Measurements from ENCODE around the gene RAB40C. TPM values are rescaled to one million over a fixed set of nuclear protein-coding genes. Genes with fewer than 3 reads are reported as not detected.

RAB40C gene
- total and polyA plus RNA-seq, 5 experiments from 2014 or later: 5.8 to 19.9 (median 14.6) TPM

DNA sequence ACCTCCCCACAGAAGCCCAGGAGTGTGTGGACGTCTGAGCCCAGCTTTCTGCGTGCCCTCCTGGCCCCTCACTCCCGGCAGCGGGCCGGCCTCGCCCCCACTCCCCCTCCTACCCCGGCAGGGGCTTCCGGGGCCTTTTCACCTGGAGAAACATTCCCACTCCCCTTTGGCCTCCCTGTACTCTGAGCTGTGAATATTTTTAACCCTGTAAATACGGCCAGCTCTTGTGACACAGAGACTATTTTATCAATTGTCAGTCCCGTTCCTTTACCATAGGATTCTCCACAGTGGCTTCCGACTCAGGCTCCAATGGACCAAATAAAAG lies 35.6 kb upstream of the RAB40C start:
- peaks cover 0 to 8% (median 3%) of the 10 kb centered on the region in 5 donors for H3K27me3 Mint-ChIP-seq
- peaks cover 0 to 3% (median 0%) of the 10 kb centered on the region in 3 donors for H3K36me3 Mint-ChIP-seq
- H3K4me1 Mint-ChIP-seq: no peaks in the 10 kb centered on the region
- no peak overlapping the region for H3K27ac Mint-ChIP-seq
- POLR2A ChIA-PET: no interaction called here
- no peaks in the 10 kb centered on the region for H3K9me3 Mint-ChIP-seq
- ATAC-seq: no peak
- no peak for DNase-seq
- H3K4me3 Mint-ChIP-seq: no peak overlapping the region

DNA sequence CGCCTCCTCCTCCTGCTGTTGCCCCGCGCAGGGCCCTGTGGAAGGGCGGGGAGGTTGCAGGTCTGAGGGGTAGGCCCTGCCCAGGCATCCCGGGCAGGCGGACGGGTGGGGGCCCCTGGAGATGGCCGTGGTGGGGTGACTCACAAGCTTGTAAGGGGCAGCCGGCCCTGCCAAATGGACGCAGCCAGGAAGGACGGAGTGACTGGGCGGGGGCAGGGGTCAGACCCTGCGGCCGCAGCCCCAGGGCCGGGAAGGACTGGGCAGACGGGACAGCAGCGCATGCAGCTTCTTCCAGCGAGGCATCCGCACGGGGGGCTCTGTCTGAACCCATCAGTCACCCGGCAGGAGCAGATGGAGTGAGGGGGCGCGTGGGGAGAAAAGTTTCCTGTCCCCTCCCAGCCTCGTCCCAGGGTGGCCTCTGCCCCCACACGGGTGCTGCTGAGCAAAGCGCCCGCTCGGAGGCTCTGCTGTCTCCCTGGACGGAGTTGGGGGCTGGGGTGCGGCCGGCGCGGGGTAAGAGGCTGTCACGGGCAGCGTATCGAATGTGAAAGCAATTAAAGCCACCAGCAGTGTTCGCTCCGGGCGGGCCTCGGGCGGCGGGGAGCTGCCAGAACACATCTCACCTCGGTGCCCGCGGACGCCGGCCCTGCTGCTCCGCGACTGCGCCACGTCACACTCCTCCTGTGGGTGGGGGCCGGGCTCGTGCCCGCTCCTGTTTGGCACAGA lies 35.1 kb upstream of the RAB40C start:
- H3K27me3 Mint-ChIP-seq: peaks cover 0 to 8% (median 3%) of the 10 kb centered on the region in 5 donors
- no peak for ATAC-seq
- no peak for DNase-seq
- H3K36me3 Mint-ChIP-seq: peaks cover 0 to 3% (median 0%) of the 10 kb centered on the region in 3 donors
- no peak overlapping the region for H3K4me3 Mint-ChIP-seq
- no peak overlapping the region for H3K27ac Mint-ChIP-seq
- no peaks in the 10 kb centered on the region for H3K9me3 Mint-ChIP-seq
- POLR2A ChIA-PET: no interaction called here
- no peaks in the 10 kb centered on the region for H3K4me1 Mint-ChIP-seq

DNA sequence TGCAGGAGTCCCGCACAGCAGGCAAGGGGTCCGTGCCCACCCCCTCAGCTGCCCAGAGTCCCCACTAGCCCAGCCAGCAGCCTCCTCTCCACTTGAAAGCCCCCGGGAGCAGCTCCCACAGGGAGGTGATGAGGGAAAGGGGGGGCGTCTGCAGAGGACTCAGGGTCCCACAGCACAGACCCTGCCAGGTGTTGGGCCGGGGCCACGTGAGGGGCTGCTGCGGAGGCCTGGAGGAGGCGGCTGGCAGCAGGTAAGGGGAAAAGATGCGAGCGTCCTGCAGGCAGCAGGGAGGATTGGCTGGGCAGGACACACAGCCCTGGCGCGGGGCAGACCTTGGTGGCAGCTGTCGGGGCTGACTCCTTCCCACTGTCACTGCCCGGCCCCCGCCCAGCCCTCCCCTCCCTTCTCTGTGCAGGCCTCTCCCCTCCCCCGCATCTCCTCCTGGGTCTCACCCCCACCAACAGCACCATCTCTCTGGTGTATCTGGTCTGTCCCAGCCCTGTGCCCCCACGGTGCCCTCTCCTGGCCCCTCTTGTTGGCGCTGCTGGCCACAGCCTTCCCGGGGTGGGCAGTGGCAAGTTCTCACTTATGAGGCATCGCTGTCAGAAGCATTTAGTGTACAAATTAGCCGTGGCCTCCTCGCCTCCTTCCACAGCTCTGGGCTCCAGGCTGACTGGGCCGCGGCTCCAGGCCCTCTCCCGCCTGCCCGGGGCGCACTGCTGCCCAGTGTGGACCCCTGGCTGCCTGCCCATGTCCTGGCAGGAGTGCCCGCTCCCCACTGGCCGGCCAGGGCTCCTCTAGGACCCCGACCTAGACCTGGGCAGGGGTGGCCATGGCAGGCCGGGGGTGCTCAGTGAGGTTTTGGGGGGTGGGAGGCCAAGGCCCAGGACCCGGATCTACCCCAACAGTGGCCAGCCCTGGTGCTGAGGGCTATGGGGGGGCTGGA lies 34.1 kb upstream of the RAB40C start:
- H3K27me3 Mint-ChIP-seq: peaks cover 0 to 8% (median 3%) of the 10 kb centered on the region in 5 donors
- ATAC-seq: no peak
- H3K9me3 Mint-ChIP-seq: no peaks in the 10 kb centered on the region
- peaks cover 0 to 3% (median 0%) of the 10 kb centered on the region in 3 donors for H3K36me3 Mint-ChIP-seq
- no peak for DNase-seq
- H3K4me1 Mint-ChIP-seq: no peaks in the 10 kb centered on the region
- H3K27ac Mint-ChIP-seq: no peak overlapping the region
- H3K4me3 Mint-ChIP-seq: no peak overlapping the region
- POLR2A ChIA-PET: no interaction called here

DNA sequence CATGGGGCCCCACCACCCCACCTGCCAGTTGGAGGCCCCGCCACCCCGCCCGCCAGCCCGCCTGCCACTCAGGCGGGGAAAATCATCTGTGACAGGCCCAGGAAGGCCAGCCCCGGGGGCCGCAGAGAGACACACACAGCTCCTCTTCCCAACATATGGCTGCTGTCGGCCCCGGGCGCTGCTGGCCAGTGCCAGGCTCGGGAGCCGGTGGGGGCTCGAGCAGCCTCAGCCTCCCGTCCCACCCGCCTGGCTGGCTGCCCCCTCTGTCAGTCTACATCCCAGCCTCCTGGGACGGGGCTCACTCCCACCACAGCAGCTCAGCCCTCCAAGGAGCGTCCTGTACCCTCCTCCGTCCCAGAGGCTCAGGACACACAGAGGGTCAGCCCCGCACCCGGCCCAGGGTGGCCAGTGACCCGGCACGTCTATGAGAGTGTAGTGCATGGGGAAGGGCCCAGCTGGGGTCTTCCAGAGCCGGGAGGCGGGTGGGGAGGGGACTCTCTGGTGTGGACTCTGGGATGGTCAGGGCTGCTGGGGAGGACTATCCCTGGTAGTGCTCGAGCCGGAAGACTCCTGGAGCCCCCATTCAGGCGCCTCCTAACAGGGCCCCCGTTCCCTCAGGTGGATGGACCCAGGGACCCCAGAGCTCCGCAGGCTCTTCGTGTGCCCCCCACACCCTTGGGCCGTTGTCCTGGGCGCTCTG lies 33.2 kb upstream of the RAB40C start:
- H3K27ac Mint-ChIP-seq: no peak overlapping the region
- DNase-seq: no peak
- ATAC-seq: no peak
- H3K36me3 Mint-ChIP-seq: peaks cover 0 to 3% (median 0%) of the 10 kb centered on the region in 3 donors
- POLR2A ChIA-PET: no interaction called here
- H3K27me3 Mint-ChIP-seq: peaks cover 0 to 8% (median 3%) of the 10 kb centered on the region in 5 donors
- no peaks in the 10 kb centered on the region for H3K9me3 Mint-ChIP-seq
- no peak overlapping the region for H3K4me3 Mint-ChIP-seq
- no peaks in the 10 kb centered on the region for H3K4me1 Mint-ChIP-seq

DNA sequence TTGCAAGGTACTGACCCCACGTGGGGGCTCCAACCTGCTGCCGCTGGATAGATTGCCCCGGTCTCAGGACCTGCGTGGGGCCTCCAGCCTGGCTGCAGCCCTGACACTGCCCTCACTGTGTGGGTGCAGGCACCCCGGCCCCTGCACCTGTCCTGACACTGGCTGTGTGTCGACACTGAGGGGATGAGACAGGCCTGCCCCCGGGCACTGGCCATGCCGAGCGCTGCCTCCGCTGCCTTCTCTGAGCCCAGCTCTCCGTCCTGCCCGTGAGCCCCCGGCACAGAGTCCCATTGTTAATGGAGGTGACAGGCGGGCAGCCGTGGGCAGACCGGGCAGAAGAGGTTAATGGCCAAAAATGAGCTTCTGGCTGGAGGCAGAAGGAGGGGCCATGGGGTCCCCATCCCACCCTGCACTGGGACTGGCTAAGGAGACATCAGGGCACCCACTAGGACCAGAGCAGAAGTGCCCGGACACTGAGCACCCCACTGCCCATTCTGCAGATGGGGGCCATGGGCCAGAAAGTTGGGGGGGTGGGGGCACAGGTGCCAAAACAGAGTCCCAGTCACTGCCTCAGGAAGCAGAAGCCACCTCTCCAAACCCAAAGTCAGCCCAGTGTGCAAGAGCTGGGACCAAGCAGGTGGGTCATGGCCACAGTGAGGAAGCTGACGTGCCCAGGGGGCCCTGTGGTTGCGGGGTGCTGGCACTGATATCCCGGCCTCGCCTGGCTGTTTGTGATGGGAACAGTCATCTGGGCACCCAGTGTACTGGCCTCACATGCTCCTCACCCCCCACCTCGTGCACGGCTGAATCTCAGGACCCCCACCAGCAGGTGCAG lies 32.2 kb upstream of the RAB40C start:
- Mint-ChIP-seq H3K9me3 (no peaks in the 10 kb centered on the region), H3K27me3 (peaks cover 0 to 9% (median 5%) of the 10 kb centered on the region in 5 donors), H3K4me1 (no peaks in the 10 kb centered on the region), H3K27ac (no peak overlapping the region), H3K36me3 (peaks cover 0 to 3% (median 0%) of the 10 kb centered on the region in 3 donors), H3K4me3 (peak overlapping the region in 2 of 10 donors; percentile 6 to 18)
- ATAC-seq: no peak
- POLR2A ChIA-PET: no interaction called here
- no peak for DNase-seq

DNA sequence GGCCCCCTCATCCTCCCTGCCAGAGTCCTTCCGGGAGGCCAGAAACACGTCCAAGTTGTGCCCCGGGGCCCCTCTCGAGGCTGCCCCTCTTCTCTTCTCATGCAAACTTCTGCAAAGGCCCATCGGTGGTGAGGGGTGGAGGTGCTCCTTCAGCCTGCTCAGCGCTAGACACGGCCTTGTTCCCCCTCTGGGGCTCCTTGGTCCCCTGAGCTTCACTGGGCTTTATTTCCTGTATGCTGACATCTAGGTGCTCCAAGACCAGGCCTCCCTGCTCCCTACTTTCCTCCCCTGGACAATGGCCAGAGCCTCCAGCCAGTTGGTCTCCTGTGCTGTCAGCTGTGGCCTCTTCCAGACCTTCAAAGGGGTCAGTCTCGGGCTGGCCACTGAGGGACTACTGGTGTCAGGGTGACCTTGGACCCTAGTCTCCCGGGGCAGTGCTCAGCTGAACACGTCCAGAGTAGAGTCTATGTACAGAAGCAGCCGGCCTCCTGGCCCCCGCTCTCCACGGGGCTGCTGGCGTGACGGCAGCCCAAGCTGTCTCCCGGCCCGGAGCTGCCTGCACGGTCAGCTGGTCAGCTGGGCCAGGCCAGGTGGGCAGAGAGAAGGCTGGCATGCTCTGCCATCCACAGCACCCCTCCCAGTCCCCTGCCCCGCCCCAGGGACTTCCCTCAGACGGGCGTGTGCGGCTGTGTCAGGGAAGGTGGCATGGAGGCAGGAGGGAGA lies 31.4 kb upstream of the RAB40C start:
- Mint-ChIP-seq H3K36me3 (peaks cover 0 to 3% (median 0%) of the 10 kb centered on the region in 3 donors), H3K9me3 (no peaks in the 10 kb centered on the region), H3K27me3 (peaks cover 0 to 9% (median 5%) of the 10 kb centered on the region in 5 donors), H3K27ac (no peak overlapping the region), H3K4me1 (no peaks in the 10 kb centered on the region), H3K4me3 (peak overlapping the region in 1 of 10 donors; percentile 41)
- ATAC-seq (no peak), DNase-seq (no peak)
- POLR2A ChIA-PET: interaction anchor here (1.1 kb wide), 1 partner anchor 12 kb away, joined by 4 read pairs; no protein-coding TSS in a partner anchor

DNA sequence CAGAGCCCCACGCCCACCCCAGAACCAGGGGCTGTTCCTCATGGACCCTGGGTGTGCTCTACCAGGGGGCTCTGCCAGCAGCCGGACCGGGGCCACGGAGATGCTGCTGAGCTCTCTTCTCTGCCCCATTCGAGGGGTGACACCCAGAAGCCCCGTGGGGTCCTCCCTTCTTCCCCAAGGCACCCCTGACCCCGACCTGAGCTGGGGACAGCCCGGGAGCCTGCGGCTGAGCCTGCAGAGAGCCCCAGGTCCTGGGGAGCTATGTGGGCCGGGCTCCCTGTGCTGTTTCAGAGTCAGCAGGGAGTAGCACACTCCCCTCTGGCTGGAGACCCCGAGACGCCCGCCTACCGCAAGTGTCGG lies 30.9 kb upstream of the RAB40C start:
- Mint-ChIP-seq H3K9me3 (no peaks in the 10 kb centered on the region), H3K27ac (no peak overlapping the region), H3K4me3 (peak overlapping the region in 1 of 10 donors; percentile 73), H3K27me3 (peaks cover 0 to 9% (median 5%) of the 10 kb centered on the region in 5 donors), H3K4me1 (no peaks in the 10 kb centered on the region), H3K36me3 (peaks cover 0 to 3% (median 0%) of the 10 kb centered on the region in 3 donors)
- ATAC-seq (no peak), DNase-seq (no peak)
- POLR2A ChIA-PET: interaction anchor here (1.1 kb wide), 1 partner anchor 12 kb away, joined by 4 read pairs; no protein-coding TSS in a partner anchor

DNA sequence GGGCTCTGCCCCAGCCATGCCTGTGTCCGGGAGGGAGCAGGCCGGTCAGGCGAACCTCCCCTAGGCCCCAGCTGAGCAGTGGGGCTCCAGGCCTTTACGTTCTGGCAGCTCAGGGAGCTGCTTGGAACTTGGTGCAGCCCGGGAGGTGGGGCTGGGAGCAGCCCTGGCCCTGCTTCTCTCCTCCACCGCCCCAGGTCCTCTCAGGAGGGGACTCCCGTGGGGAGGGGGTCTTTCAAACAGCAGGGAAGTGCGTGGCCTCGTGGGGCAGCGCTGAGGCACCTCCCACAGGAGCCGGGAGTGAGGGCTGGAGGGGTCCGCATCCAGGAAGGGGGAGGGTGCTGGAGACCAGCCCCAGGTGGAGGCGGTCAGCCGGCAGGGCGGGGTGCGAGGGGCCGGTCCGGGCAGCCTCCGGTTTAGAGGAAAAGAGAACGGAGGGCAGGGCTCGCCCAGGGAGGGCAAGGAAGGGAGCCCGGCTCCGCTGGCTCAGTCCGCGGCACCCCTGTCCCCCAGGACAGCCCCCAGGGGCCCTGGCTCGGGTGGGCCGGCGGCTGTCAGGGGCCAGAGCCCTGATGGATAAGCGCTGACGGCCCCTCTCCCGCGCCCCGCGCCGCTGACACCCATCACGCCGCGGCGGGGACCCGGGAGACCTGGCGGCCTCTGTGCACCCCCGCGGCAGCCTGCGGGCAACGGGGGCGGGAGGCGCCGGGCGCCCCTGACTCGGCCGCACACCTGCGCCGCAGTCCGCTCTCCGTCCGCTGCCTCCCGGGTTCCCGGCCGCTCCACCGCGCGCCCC lies 30.3 kb upstream of the RAB40C start:
- H3K27me3 Mint-ChIP-seq: peaks cover 0 to 9% (median 5%) of the 10 kb centered on the region in 5 donors
- no peaks in the 10 kb centered on the region for H3K36me3 Mint-ChIP-seq
- POLR2A ChIA-PET: interaction anchor here (1.1 kb wide), 1 partner anchor 11 kb away, joined by 4 read pairs; no protein-coding TSS in a partner anchor
- DNase-seq: no peak
- H3K27ac Mint-ChIP-seq: no peak overlapping the region
- H3K4me3 Mint-ChIP-seq: peak overlapping the region in 2 of 10 donors; percentile 10 to 73
- no peaks in the 10 kb centered on the region for H3K9me3 Mint-ChIP-seq
- ATAC-seq: no peak
- no peaks in the 10 kb centered on the region for H3K4me1 Mint-ChIP-seq

DNA sequence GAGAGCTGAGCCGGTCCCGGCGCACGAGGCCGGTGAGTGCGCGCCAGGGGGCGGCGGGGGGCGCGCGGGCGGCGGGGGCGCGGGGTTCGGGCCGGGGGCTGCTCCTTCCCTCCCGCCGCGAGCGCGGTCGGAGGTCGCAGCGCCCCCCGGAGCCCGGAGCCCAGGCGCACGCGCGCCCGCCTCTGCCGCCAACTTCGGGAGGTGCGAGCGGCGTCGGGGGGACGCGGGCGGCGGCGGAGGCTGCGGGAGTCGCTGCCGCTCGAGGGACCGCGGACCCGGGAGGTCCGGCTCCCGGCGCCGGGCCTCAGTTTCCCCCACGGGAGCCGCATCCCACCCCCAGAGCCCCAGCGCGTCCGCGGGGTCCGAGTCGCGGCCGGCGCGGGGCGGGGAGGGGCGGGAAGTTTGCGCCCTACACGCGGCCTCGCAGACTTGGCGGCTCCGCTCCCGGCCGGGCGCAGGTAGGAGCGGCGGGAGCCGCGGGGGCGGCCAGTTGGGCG lies 29.6 kb upstream of the RAB40C start, which contains the start of gene PRR35:
Gene PRR35 (plus strand): TSS at position 191 of the 497 bp plus-strand sequence. CDS start 2,901 bp downstream, outside the sequence.
- DNase-seq (no peak), ATAC-seq (peak in 1 of 2 donors; percentile 16)
- Mint-ChIP-seq H3K27me3 (peaks cover 0 to 9% (median 5%) of the 10 kb centered on the region in 5 donors), H3K27ac (no peak within 1 kb of the TSS), H3K9me3 (no peaks in the 10 kb centered on the region), H3K36me3 (no peaks in the 10 kb centered on the region), H3K4me1 (no peaks in the 10 kb centered on the region), H3K4me3 (peak within 1 kb of the TSS in 2 of 10 donors; percentile 10 to 73)
- POLR2A ChIA-PET: no interaction called here

DNA sequence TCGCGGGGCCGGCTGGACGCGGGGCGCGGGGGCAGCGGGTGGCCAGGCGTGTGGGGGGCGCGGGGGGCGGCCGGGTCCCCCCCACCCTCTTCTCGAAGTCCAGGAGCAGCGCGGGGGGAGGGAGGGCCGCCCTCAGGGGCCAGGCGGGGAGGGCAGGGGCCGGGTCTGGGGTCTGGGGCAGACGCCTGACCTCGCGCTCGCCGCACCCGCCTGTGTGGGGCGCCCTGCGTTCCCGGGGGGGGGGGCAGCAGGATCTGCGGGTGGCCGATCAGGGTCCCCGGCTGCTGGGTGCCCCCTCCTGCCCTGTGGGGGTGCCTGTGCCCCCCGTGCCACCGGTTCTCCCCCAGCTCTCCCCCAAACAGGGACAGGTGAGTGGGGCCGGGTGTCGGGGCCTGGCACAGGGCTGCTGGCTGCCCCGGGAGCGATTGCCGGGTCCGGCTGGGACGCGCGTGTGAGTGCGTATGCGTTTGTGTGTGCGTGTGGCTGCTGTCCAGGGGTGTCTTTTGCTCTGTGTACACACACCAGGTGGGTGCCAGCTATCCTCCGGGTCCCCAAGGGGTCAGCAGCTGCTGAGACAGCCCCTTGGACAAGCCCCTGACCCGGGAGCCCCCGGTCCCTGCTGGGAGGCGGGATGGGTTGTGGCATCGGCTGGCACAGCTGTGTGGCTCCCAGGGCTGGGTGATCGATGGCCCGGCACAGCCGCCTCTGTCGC lies 29.0 kb upstream of the RAB40C start:
- ATAC-seq: no peak
- no peaks in the 10 kb centered on the region for H3K9me3 Mint-ChIP-seq
- no peaks in the 10 kb centered on the region for H3K36me3 Mint-ChIP-seq
- no peak for DNase-seq
- H3K27me3 Mint-ChIP-seq: peaks cover 0 to 9% (median 5%) of the 10 kb centered on the region in 5 donors
- H3K27ac Mint-ChIP-seq: no peak overlapping the region
- no peaks in the 10 kb centered on the region for H3K4me1 Mint-ChIP-seq
- POLR2A ChIA-PET: no interaction called here
- H3K4me3 Mint-ChIP-seq: no peak overlapping the region
